Activated effector memory CD4-positive, alpha-beta T cell treated with anti-CD3 and anti-CD28 coated beads, Interleukin-2, amount 50 U/mL, for 16 hours (primary cell): ENCODE measurements around the gene GPR176.

ENCODE experiments used
- DNase-seq: peaks from one replicate; pipeline ENCODE4 v3.0.0-alpha.2; 2020

The GPR176 gene

GRCh38 chr15:39799552-39800011 is 120.5 kb downstream of the GPR176 start:
- no peak for DNase-seq

- no peak for DNase-seq
Observed at GRCh38 chr15:39798382-39798781, 121.7 kb downstream of the GPR176 start.

- DNase-seq = no peak
Observed at GRCh38 chr15:39797407-39797806, 122.7 kb downstream of the GPR176 start.

GRCh38 chr15:39796601-39797000 is 123.5 kb downstream of the GPR176 start:
- DNase-seq = no peak

GRCh38 chr15:39795486-39795885 is 124.6 kb downstream of the GPR176 start:
- DNase-seq = no peak

GRCh38 chr15:39794954-39795353 is 125.1 kb downstream of the GPR176 start:
- no peak for DNase-seq

- no peak for DNase-seq
Observed at GRCh38 chr15:39793923-39794322, 126.1 kb downstream of the GPR176 start.

GRCh38 chr15:39792844-39793335 is 127.2 kb downstream of the GPR176 start:
- no peak for DNase-seq

GRCh38 chr15:39792025-39792843 is 127.8 kb downstream of the GPR176 start:
- no peak for DNase-seq

- no peak for DNase-seq
Observed at GRCh38 chr15:39789736-39790135, 130.3 kb downstream of the GPR176 start.

GRCh38 chr15:39788800-39789565 is 131.1 kb downstream of the GPR176 start:
- DNase-seq = no peak

GRCh38 chr15:39788108-39788507 is 132.0 kb downstream of the GPR176 start:
- no peak for DNase-seq

- no peak for DNase-seq
Observed at GRCh38 chr15:39787479-39787878, 132.6 kb downstream of the GPR176 start.

GRCh38 chr15:39786447-39787056 is 133.5 kb downstream of the GPR176 start:
- DNase-seq = no peak

GRCh38 chr15:39785841-39786240 is 134.2 kb downstream of the GPR176 start:
- no peak for DNase-seq

GRCh38 chr15:39785139-39785538 is 134.9 kb downstream of the GPR176 start:
- no peak for DNase-seq

GRCh38 chr15:39784638-39785037 is 135.4 kb downstream of the GPR176 start:
- DNase-seq = no peak

- no peak for DNase-seq
Observed at GRCh38 chr15:39784125-39784524, 135.9 kb downstream of the GPR176 start.

- no peak for DNase-seq
Observed at GRCh38 chr15:39783244-39783820, 136.7 kb downstream of the GPR176 start.

GRCh38 chr15:39782441-39783138 is 137.5 kb downstream of the GPR176 start, which contains the start of gene FSIP1:
TSS of gene FSIP1 (minus strand) at chr15:39782841. CDS start at chr15:39776524, 6,317 bp downstream.
- DNase-seq = peak; percentile 98

- no peak for DNase-seq
Observed at GRCh38 chr15:39781967-39782302, 138.1 kb downstream of the GPR176 start.
